HG02885 (cell line): ENCODE data around the gene PANK4.
"Not testable (repeated sequence)": the region's sequence is repeated elsewhere in the genome, so short reads cannot be mapped to it uniquely, and the experiment has no call there.

Source experiments
- ATAC-seq: cut with Tn5 transposase; IDR thresholded peaks from one replicate; pipeline ENCODE4 v1.9.1; 2021; ENCODE audit warnings: mild to moderate bottlenecking; ENCODE audit not compliant: unreplicated experiment, poor library complexity

Gene PANK4

GRCh38 chr1:2469103-2469940 is 57.1 kb downstream of the PANK4 start:
- no peak for ATAC-seq

GRCh38 chr1:2468540-2468939 is 57.9 kb downstream of the PANK4 start:
- ATAC-seq, result no peak

- ATAC-seq, result no peak
Measured at GRCh38 chr1:2468041-2468472, 58.3 kb downstream of the PANK4 start.

DNA sequence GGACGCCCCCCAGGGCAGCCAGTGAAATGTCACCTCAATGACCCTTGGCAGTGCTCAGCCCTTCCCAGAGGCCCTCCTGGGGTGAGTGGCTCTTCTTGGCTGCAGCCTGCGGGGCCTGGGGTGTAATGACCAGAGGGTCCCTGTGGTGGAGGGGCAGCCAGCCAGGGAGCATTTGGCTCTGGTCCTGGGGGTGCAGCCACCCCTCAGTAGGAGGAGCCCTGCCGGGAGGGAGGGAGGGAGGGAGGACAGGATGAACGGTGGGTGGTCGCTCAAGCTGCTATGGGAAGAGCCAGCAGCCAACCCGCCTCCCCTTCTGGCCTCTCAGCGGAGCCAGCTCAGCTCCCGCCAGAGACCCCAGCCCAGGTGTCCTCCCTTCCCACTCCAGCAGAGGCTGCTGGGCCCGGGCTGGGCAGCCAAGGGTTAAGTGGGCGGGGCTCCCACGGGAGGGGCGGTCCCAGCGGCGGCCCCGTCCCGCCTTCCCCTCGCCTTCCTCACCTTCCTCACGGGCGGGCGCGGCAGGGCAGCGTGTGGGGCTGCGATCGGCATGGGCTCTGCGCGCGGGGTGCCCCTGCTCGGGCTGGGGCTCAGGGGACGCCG is 59.3 kb downstream of the PANK4 start:
- no peak for ATAC-seq

DNA sequence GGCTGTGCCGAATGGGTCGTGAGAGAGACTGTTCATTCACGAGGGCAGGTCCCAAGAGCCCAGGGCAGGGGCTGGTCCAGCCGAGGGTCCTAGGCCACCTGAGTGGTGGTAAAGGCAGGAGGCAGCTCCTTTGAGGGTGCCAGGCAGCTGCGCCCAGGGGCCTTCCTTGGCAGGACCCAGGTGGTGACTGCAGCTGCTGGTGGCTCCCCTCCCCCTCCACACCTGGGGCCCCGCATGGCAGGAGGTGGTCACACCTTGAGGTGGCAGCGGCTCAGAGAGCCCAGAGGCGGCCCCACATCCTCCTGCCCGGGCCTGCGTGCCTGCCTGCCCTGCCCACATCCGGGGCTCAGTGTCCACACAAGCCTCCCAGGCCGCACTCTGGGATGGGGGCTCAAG is 60.1 kb downstream of the PANK4 start:
- ATAC-seq, result no peak

GRCh38 chr1:2465371-2466269 is 60.8 kb downstream of the PANK4 start:
- no peak for ATAC-seq

GRCh38 chr1:2463396-2463795 is 63.0 kb downstream of the PANK4 start:
- ATAC-seq, result no peak

GRCh38 chr1:2462819-2463218 is 63.6 kb downstream of the PANK4 start:
- no peak for ATAC-seq

DNA sequence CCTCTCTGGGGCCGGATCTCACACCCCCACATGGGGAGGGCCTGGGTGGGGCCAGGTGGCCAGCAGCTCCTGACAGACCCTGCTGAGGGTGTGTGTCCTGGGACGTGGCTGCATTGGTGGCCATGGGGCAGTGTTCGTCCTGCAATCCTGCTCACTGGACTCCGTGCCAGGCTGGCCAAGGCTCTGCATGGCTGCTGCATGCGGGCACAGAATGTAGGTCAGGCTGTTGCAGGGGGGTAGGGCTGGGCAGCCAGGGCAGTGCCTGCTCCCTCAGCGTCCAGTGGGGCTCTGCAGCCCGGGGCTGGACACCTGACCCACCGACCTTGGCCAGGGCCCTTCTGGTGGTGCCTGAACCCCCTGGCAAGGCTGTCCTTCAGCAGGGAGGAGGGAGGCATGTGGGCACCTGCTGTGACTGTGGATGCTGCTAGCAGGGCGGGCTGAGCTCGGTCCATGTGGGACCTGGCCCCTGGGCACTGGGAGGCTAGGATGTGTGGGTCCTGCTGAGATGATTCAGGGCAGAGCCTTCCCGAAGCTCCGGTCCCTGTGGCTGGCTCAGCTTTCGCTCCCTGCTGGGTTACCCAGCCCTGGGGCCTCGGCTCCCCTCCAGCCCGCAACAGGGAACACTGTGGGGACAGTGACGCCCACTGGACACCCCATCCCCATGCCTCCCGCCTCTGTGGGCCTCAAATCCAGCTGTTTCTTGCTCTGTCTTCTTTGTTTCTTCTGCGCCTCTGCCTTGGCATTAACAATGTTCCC is 65.2 kb downstream of the PANK4 start:
- ATAC-seq, result no peak

DNA sequence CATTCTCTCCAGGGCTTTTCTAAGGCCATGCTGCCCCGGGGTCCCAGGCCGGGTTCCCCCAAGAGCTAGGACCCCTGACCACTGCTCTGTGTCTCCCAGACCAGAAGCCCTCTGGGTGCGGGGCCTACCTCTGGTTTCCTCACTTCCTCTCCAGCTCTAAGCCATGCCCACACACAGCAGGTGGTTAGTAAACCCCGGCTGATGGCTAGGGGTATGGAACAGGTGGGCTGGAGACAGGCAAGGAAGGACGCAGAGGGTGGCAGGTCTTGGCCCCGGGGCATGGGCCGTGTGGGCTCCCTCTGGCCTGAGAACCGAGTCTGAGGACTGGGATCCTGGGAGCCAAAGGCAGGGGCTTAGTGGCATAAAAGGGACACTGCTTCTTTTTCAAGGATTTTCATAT is 66.2 kb downstream of the PANK4 start:
- no peak for ATAC-seq

DNA sequence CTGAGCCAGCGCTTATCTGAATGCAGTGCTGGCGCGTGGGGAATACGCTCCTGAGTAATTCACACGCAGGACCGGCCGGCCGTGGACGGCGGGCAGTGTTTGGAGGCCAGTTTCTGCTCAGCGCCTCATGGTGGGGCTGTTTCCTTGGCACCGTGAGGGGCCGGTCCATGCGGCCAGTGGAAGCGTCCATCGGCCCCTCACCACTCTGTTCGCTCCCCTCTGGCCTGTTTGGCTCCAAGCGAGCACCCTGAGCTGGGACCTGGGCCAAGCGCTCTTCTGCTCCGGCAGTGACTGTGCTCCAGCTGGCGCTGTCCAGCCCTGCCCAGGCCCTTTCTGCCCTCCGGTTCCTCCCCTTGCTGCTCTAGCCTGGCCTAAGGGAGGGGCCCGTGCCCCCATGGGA is 66.6 kb downstream of the PANK4 start:
- ATAC-seq, result no peak

- not testable (repeated sequence) for ATAC-seq
Measured at GRCh38 chr1:2459102-2459753, 67.2 kb downstream of the PANK4 start.

- no peak for ATAC-seq
Measured at GRCh38 chr1:2458687-2459086, 67.7 kb downstream of the PANK4 start.
